LNCaP clone FGC (cell line): ENCODE measurements around the gene PDE4D.

Experiments used
- DNase-seq: peaks from one replicate; pipeline ENCODE4 v3.0.0-alpha.2; 2011; ENCODE audit warnings: low read depth
- H3K4me3 ChIP-seq: 2 replicates; pipeline ENCODE4 v1.5.1; 2011; ENCODE audit warnings: mild to moderate bottlenecking, low read depth, low read length, control low read depth
- TF ChIP-seq, protein P1 (sequence below): IDR thresholded peaks from 2 replicates; pipeline ENCODE4 v1.5.1; 2012; ENCODE audit warnings: mild to moderate bottlenecking; ENCODE audit not compliant: control insufficient read depth, insufficient read depth; ENCODE audit errors: extremely low read depth

PDE4D gene

DNA sequence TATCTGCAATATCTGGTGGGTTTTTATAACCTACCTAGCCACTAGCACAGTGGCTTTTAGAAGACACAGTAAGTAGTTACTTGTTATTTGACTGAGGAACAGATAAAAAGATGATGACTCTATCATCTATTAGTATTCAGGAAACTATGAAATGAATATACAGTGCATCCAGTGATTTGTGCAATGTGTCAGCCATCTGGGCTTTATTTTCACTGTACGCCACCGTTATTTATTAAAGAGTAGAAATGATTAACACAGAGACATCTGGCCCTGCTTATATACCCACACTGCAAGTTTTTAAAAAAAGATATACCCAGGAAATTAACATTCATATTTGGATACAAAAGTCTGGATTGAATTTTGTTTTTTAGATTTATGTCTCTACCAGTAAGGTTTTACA is 408.4 kb downstream of the PDE4D start:
- TF ChIP-seq, protein P1, sequence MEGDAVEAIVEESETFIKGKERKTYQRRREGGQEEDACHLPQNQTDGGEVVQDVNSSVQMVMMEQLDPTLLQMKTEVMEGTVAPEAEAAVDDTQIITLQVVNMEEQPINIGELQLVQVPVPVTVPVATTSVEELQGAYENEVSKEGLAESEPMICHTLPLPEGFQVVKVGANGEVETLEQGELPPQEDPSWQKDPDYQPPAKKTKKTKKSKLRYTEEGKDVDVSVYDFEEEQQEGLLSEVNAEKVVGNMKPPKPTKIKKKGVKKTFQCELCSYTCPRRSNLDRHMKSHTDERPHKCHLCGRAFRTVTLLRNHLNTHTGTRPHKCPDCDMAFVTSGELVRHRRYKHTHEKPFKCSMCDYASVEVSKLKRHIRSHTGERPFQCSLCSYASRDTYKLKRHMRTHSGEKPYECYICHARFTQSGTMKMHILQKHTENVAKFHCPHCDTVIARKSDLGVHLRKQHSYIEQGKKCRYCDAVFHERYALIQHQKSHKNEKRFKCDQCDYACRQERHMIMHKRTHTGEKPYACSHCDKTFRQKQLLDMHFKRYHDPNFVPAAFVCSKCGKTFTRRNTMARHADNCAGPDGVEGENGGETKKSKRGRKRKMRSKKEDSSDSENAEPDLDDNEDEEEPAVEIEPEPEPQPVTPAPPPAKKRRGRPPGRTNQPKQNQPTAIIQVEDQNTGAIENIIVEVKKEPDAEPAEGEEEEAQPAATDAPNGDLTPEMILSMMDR = no peak
- H3K4me3 ChIP-seq = no peak overlapping the region
- DNase-seq = no peak

DNA sequence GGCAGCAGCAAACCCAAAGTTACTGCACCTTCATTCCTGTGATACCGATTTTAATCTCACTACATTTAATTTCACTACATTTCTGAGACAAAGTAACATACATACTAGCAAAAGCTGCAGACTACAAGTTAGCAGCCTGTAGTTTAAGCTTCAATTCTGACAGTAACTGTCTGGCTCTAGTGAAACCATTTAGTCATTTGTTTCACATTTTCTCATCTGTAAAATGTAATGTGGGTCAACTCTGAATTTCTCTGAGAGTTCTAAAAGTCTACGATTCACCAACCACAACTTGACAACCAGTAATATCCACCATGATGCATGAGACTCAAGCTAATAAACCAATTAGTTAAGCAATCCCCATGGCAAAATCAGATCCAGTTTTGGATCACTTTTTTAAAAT is 408.9 kb downstream of the PDE4D start:
- TF ChIP-seq, protein P1 = no peak
- no peak overlapping the region for H3K4me3 ChIP-seq
- no peak for DNase-seq

DNA sequence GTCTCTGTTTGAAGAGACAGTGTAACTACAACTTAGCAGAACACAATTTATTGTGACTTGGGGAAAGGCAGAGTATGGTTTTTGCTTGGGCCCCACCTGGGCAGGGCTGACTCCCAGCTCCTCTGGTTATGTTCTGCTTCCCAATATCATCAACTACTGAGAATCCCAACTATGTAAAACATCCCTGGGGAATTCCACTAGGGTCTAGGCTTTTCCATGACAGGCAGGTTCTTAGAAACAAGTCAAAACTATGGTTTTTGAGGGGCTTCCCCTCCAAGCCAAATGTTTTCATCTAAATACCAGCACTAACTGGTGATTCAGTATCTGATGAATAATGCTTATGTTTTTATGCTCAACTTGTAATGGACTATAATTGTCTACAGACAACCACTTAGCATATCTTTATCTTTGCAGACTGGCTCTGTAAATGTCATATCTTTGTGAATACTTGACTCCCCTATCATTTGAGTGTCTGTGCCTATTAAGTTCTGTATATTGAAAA is 409.5 kb downstream of the PDE4D start:
- H3K4me3 ChIP-seq = no peak overlapping the region
- TF ChIP-seq, protein P1 = no peak
- no peak for DNase-seq

DNA sequence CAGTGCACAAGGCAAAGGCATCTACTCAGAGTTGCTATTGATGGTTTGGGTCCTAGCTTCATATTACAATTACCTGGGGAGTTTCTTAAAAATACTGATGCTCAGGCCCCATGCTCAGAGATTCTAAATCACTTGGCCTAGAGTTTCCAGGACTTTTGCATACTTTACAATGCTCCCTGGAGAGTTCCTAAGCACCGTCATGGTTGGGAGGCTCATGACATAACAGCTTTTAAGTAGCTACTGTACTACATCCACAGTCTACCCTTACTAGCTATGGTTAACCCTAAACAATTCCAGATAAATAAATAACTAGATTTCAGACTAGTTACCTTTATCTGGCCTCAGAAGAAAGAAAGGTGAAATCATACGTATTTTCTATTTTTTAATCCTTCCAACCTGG is 414.4 kb downstream of the PDE4D start:
- H3K4me3 ChIP-seq = no peak overlapping the region
- TF ChIP-seq, protein P1 = no peak
- DNase-seq = no peak

DNA sequence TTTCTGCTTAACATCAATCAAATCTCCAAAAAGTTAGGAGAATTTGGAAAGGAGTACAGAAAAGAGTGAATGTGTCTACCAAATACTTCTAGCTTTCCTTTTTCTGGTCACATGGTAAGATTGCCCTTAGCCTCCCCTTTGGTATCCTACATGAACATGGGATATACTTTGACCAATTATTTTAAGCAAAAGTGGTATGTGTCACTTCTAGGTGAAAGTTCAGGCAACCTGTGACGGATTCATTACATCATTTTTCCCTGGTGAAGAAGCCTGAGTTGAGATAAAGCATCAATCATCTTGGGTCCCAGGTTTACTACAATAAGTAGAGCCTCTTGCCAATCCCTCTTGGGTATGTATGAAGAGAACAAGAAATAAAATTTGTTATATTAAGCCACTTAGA is 419.2 kb downstream of the PDE4D start:
- no peak overlapping the region for H3K4me3 ChIP-seq
- TF ChIP-seq, protein P1 = no peak
- no peak for DNase-seq

DNA sequence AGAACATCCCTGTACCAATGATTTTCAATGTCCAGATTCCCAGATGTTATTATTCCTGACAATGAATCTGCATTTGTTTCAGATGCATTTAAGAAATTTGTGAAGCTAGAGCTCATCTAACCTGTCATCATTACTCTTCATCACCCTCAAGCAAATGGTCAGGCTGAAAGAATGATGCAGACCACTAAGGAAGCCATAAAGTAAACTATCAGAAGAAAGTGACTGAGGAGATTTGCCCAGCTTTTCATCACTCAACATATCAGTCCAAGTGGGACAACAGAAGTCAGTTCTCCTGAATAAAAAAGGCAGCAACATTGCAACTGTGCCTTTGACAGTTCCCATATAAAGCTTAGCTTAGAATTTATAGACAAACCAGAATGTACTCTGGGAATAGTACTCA is 419.9 kb downstream of the PDE4D start:
- TF ChIP-seq, protein P1 = no peak
- no peak overlapping the region for H3K4me3 ChIP-seq
- no peak for DNase-seq

DNA sequence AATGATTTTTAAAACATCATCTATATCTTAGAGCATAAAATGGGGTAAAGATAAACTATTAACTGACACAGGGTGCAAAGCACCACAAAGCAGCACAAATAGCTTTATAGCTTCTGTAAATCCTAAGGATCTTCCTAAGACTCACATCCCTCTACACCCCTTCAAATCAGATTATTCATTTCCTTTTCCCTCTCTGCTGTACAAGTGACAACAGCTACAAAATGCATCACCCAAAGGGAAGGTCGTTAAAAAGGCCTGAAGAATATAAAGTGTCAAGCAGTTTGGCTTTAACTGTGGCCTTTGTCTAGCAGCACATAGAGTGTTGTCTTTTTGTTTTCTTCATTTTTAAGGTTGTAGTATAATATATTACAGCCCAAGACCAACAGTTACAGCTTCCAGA is 422.1 kb downstream of the PDE4D start:
- no peak overlapping the region for H3K4me3 ChIP-seq
- no peak for DNase-seq
- TF ChIP-seq, protein P1 = no peak
